Testis (tissue), 3 donors: Measurements from ENCODE around the gene HES1. TPM values are rescaled to one million over a fixed set of nuclear protein-coding genes. Genes with fewer than 3 reads are reported as not detected.

Experiments
- DNase-seq: peaks from one replicate; pipeline ENCODE4 v3.0.0-alpha.2; 2019
- H3K27ac ChIP-seq, 2 donors: fragments of 200-600 bp; sonication (generic); one replicate each; pipeline ENCODE4 v1.5.1; 2019
- H3K27me3 ChIP-seq: fragments of 200-600 bp; sonication (generic); one replicate; pipeline ENCODE4 v1.5.1; 2019
- H3K36me3 ChIP-seq: fragments of 200-600 bp; sonication (generic); one replicate; pipeline ENCODE4 v1.5.1; 2017; ENCODE audit warnings: low read depth; ENCODE audit errors: missing control alignments
- H3K4me1 ChIP-seq: fragments of 200-600 bp; sonication (generic); one replicate; pipeline ENCODE4 v1.5.1; 2019
- H3K4me3 ChIP-seq, 2 donors: fragments of 200-600 bp; sonication (generic); one replicate each; pipeline ENCODE4 v1.5.1; 2017 to 2019
- H3K9me3 ChIP-seq: fragments of 200-600 bp; sonication (generic); one replicate; pipeline ENCODE4 v1.5.1; 2017
- POLR2A ChIP-seq: fragments of 450-650 bp; IDR thresholded peaks from one replicate; pipeline ENCODE4 v1.6.1; 2017; ENCODE audit warnings: antibody characterized with exemption, mild to moderate bottlenecking, moderate library complexity
- WGBS, 2 donors: methylation state at CpG; one replicate each; pipeline ENCODE4 v1.1.5; 2018; 5-methylcytosine and 5-hydroxymethylcytosine counted together
- intact Hi-C: fragments of 100-400 bp; cut with DNase I; formaldehyde crosslinking; loops from one replicate; pipeline ENCODE4 v1.15.1; 2023; ENCODE audit warnings: low total_unique reads
- polyA plus RNA-seq: library from polyadenylated mRNA; stranded (reverse); fragments of 350-450 nt; fragmentation: Illumina TruSeq; extraction: RNeasy Lipid Tissue Mini Kit (QIAGEN cat#74804); gene quantifications from one replicate; pipeline ENCODE4 v1.2.3, GENCODE V29; 2014; ENCODE audit warnings: low read depth, low replicate concordance; ENCODE audit not compliant: insufficient read depth
- total RNA-seq, 2 donors: library from RNA; depleted of rRNA; stranded (reverse); fragments of >200 nt; gene quantifications; one replicate each; pipeline ENCODE4 v1.2.3, GENCODE V29; 2016
- TF ChIP-seq, protein P1 (sequence below), 3 experiments: fragments of 450-650 bp in 2 of 3; fragments of 200-600 bp in 1 of 3; sonication (generic) in 1 of 3; IDR thresholded peaks; one replicate each; pipeline ENCODE4 v1.5.1; 2016 to 2019; ENCODE audit warnings: antibody characterized with exemption in 3 of 3, mild to moderate bottlenecking in 2 of 3, moderate library complexity in 1 of 3

The HES1 gene
- total and polyA plus RNA-seq, 3 donors from 2014 or later: 17.5 to 41.1 (median 38.9) TPM

- DNase-seq: no peak
- no peak overlapping the region for H3K4me3 ChIP-seq
- no peaks in the 10 kb centered on the region for H3K9me3 ChIP-seq
- H3K4me1 ChIP-seq: no peaks in the 10 kb centered on the region
- WGBS, 2 donors: 90 to 97% methylated on average over 11 of the region's 11 CpGs
- TF ChIP-seq, protein P1, sequence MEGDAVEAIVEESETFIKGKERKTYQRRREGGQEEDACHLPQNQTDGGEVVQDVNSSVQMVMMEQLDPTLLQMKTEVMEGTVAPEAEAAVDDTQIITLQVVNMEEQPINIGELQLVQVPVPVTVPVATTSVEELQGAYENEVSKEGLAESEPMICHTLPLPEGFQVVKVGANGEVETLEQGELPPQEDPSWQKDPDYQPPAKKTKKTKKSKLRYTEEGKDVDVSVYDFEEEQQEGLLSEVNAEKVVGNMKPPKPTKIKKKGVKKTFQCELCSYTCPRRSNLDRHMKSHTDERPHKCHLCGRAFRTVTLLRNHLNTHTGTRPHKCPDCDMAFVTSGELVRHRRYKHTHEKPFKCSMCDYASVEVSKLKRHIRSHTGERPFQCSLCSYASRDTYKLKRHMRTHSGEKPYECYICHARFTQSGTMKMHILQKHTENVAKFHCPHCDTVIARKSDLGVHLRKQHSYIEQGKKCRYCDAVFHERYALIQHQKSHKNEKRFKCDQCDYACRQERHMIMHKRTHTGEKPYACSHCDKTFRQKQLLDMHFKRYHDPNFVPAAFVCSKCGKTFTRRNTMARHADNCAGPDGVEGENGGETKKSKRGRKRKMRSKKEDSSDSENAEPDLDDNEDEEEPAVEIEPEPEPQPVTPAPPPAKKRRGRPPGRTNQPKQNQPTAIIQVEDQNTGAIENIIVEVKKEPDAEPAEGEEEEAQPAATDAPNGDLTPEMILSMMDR (IDR thresholded peaks at IDR 0.05): no peak
- TF ChIP-seq POLR2A: no peak
- intact Hi-C loops: no loop called here
- H3K36me3 ChIP-seq: no peaks in the 10 kb centered on the region
- no peak overlapping the region for H3K27ac ChIP-seq
- H3K27me3 ChIP-seq: no peaks in the 10 kb centered on the region
Measured at GRCh38 chr3:194181612-194182529, 45.9 kb downstream of the HES1 start.

- no peaks in the 10 kb centered on the region for H3K27me3 ChIP-seq
- H3K4me3 ChIP-seq: no peak overlapping the region
- H3K9me3 ChIP-seq: no peaks in the 10 kb centered on the region
- H3K27ac ChIP-seq: no peak overlapping the region
- DNase-seq: no peak
- H3K4me1 ChIP-seq: no peaks in the 10 kb centered on the region
- 85 to 95% methylated on average over 4 of the region's 4 CpGs for WGBS, 2 donors
- no peak for TF ChIP-seq POLR2A
- TF ChIP-seq, protein P1 (IDR thresholded peaks at IDR 0.05): no peak
- intact Hi-C loops: no loop called here
- no peaks in the 10 kb centered on the region for H3K36me3 ChIP-seq
Measured at GRCh38 chr3:194183271-194183670, 47.3 kb downstream of the HES1 start.

DNA sequence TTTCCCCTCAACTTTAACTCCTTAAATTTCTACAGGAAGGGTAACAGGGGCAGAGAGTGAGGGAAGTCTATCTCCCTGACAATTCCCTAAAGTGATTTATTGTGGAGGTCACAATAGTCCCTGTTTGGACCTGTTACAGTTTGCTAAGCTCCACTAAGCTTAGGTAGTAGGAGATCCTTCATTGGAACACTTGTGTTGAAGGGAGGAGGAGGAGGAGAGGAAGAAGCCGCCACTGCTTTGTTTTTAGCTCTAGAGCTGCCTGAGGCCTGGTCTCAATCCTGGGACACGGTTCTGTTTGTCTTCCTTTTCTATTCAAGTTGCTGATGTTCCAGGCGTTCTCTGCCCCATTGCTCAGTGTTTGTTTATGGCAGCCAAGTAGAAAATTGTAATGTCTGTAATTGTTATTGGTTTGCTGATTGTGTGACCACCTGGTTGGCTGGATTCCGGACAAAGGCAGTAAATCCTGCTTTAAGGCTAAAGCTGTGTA lies 48.4 kb downstream of the HES1 start:
- no peak overlapping the region for H3K27ac ChIP-seq
- 55 to 56% methylated on average over 4 of the region's 4 CpGs for WGBS, 2 donors

DNA sequence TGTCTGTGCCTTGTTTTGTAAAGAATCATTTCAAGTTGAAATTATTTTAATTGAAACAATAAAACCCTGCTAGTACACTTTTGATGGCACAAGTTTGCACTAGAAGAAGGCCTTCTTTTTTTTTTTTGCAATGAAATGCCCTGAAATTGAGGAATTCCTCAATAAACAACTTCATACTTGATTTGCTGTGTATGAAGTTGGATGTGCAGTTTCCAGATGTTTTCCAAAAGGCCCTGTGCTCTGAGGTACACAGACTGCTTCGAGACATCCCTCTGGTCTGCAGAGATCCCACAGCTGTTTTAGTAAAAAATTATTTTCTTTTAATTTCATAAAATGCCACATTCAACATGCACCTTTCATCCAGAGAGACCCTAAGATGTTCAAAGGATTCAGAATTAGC lies 48.9 kb downstream of the HES1 start:
- intact Hi-C loops: no loop called here
- 77 to 93% methylated on average over 1 of the region's 1 CpG for WGBS, 2 donors
- peaks cover 4% of the 10 kb centered on the region for H3K4me1 ChIP-seq

More for the DNA sequence above, 48.4 kb downstream of the HES1 start:
- Histone ChIP-seq H3K9me3 (no peaks in the 10 kb centered on the region), H3K4me3 (no peak overlapping the region), H3K4me1 (peaks cover 4% of the 10 kb centered on the region), H3K27me3 (no peaks in the 10 kb centered on the region), H3K36me3 (no peaks in the 10 kb centered on the region)
- intact Hi-C loops: no loop called here
- TF ChIP-seq POLR2A: no peak
- DNase-seq: no peak

GRCh38 chr3:194185221-194185620 lies 49.3 kb downstream of the HES1 start:
- no peak for DNase-seq
- Histone ChIP-seq H3K27ac (no peak overlapping the region), H3K9me3 (no peaks in the 10 kb centered on the region), H3K4me1 (peaks cover 4% of the 10 kb centered on the region), H3K4me3 (no peak overlapping the region), H3K36me3 (no peaks in the 10 kb centered on the region), H3K27me3 (no peaks in the 10 kb centered on the region)
- intact Hi-C loops: no loop called here
- TF ChIP-seq, protein P1 (IDR thresholded peaks at IDR 0.05): no peak
- no peak for TF ChIP-seq POLR2A
- WGBS, 2 donors: 90 to 95% methylated on average over 9 of the region's 9 CpGs

More for the DNA sequence above, 48.9 kb downstream of the HES1 start:
- H3K36me3 ChIP-seq: no peaks in the 10 kb centered on the region
- TF ChIP-seq, protein P1 (IDR thresholded peaks at IDR 0.05): no peak
- no peak for TF ChIP-seq POLR2A
- no peak overlapping the region for H3K4me3 ChIP-seq
- no peak for DNase-seq
- H3K27me3 ChIP-seq: no peaks in the 10 kb centered on the region
- H3K27ac ChIP-seq: no peak overlapping the region
- no peaks in the 10 kb centered on the region for H3K9me3 ChIP-seq
